Ishikawa (cell line): Measurements from ENCODE around the gene RASGEF1C.
A peak's percentile ranks its signal among the peaks of the same experiment; 100 is the strongest.

Experiments used
- CEBPB ChIP-seq: IDR thresholded peaks from 2 replicates; pipeline ENCODE4 v1.6.1; 2012
- CREB1 ChIP-seq: IDR thresholded peaks from 2 replicates; pipeline ENCODE4 v1.6.1; 2012; ENCODE audit warnings: low read depth
- EGR1 ChIP-seq: IDR thresholded peaks from 2 replicates; pipeline ENCODE4 v1.6.1; 2012
- EP300 ChIP-seq: IDR thresholded peaks from 2 replicates; pipeline ENCODE4 v1.6.1; 2012; ENCODE audit warnings: borderline replicate concordance
- FOXM1 ChIP-seq: IDR thresholded peaks from 2 replicates; pipeline ENCODE4 v1.6.1; 2012; ENCODE audit warnings: low read depth, borderline replicate concordance
- MAX ChIP-seq: IDR thresholded peaks from 2 replicates; pipeline ENCODE4 v1.6.1; 2012
- NFIC ChIP-seq: IDR thresholded peaks from 2 replicates; pipeline ENCODE4 v1.6.1; 2012
- RAD21 ChIP-seq: IDR thresholded peaks from 2 replicates; pipeline ENCODE4 v1.6.1; 2012; ENCODE audit warnings: low read depth
- REST ChIP-seq: IDR thresholded peaks from 2 replicates; pipeline ENCODE4 v1.6.1; 2012; ENCODE audit warnings: low read depth, mild to moderate bottlenecking
- TAF1 ChIP-seq: IDR thresholded peaks from 2 replicates; pipeline ENCODE4 v1.6.1; 2012; ENCODE audit warnings: low read depth, mild to moderate bottlenecking
- TCF12 ChIP-seq: IDR thresholded peaks from 2 replicates; pipeline ENCODE4 v1.6.1; 2012; ENCODE audit warnings: low read depth
- TEAD4 ChIP-seq: IDR thresholded peaks from 2 replicates; pipeline ENCODE4 v1.6.1; 2012
- USF1 ChIP-seq: IDR thresholded peaks from 2 replicates; pipeline ENCODE4 v1.6.1; 2012
- YY1 ChIP-seq: IDR thresholded peaks from 2 replicates; pipeline ENCODE4 v1.6.1; 2012; ENCODE audit warnings: low read depth
- ZBTB7A ChIP-seq: IDR thresholded peaks from 2 replicates; pipeline ENCODE4 v1.6.1; 2012; ENCODE audit warnings: low read depth

The RASGEF1C gene

GRCh38 chr5:180212363-180213255, 3.6 kb upstream of the RASGEF1C start:
- TF ChIP-seq NFIC (0 out of 2 replicates have a peak, but pooled peaks have one; percentile 20), CREB1 (no peak), USF1 (peak; percentile 90), RAD21 (no peak)

- no peak for TF ChIP-seq REST
- no peak for TF ChIP-seq TEAD4
- TF ChIP-seq RAD21, result no peak
- no peak for TF ChIP-seq EP300
- no peak for TF ChIP-seq CEBPB
- no peak for TF ChIP-seq MAX
- TF ChIP-seq CREB1, result no peak
These were observed 2.7 kb upstream of the RASGEF1C start for GRCh38 chr5:180211761-180212035.

GRCh38 chr5:180210961-180211760, 2.1 kb upstream of the RASGEF1C start:
- TF ChIP-seq TAF1 (no peak), FOXM1 (no peak), TEAD4 (no peak), EGR1 (no peak), NFIC (no peak), MAX (no peak), RAD21 (no peak), REST (no peak), USF1 (no peak), YY1 (no peak), EP300 (no peak), ZBTB7A (no peak), CEBPB (no peak)

GRCh38 chr5:180208435-180209081, 453 bp downstream of the RASGEF1C start:
- TF ChIP-seq ZBTB7A, result 0 out of 2 replicates have a peak, but pooled peaks have one; percentile 62
- no peak for TF ChIP-seq FOXM1

GRCh38 chr5:180208038-180208434, 975 bp downstream of the RASGEF1C start:
- no peak for TF ChIP-seq MAX
- TF ChIP-seq RAD21, result no peak
- no peak for TF ChIP-seq ZBTB7A
- no peak for TF ChIP-seq FOXM1
- no peak for TF ChIP-seq YY1
- no peak for TF ChIP-seq TAF1
- TF ChIP-seq USF1, result no peak
- no peak for TF ChIP-seq TEAD4
- TF ChIP-seq TCF12, result no peak
- TF ChIP-seq REST, result no peak
- TF ChIP-seq CEBPB, result no peak
- TF ChIP-seq EP300, result no peak
- no peak for TF ChIP-seq EGR1
- no peak for TF ChIP-seq NFIC
- no peak for TF ChIP-seq CREB1
